Activated CD4-positive, CD25-positive, alpha-beta regulatory T cell treated with anti-CD3 and anti-CD28 coated beads, Interleukin-2, amount 50 U/mL, for 72 hours (primary cell): ENCODE results near the gene CACNB2.

Experiments used
- DNase-seq: peaks from one replicate; pipeline ENCODE4 v3.0.0; 2021

The CACNB2 gene

DNA sequence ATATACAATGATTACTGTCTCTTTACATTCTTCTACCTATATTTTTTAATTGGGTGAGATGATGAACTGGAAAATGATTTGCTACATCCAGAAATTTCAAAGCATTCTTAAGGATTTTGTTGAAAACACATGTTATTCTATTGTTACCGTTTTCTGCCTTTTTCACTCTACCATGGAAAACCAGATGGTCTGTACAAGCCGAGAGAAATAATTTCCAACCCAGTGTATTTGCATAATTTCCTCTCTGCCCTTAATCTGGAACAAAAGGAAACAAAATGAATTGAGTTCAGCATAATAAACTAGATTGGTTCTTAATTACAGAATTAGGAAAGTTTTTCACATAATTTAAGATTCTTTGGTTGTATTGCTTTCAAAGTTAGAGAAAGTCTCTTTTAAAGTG lies 211.2 kb downstream of the CACNB2 start:
- no peak for DNase-seq

DNA sequence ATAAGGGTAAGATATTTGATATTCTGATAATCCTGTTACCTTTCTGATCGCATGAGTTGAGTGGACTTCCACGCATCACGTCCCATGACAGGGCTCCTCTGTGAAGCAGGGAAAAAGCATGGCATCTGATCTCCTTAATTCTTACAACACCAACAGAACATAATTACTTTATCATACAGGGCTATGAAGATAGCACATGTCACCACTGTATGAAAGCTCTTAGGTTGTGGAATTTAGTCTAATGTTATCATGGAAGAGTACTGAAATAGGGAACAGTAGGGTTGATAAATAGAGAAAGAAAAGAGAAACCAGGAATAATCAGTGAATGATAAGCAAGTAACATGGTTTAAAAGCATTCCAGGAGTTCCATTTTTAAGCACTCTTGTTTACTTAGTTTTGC lies 212.0 kb downstream of the CACNB2 start:
- no peak for DNase-seq

DNA sequence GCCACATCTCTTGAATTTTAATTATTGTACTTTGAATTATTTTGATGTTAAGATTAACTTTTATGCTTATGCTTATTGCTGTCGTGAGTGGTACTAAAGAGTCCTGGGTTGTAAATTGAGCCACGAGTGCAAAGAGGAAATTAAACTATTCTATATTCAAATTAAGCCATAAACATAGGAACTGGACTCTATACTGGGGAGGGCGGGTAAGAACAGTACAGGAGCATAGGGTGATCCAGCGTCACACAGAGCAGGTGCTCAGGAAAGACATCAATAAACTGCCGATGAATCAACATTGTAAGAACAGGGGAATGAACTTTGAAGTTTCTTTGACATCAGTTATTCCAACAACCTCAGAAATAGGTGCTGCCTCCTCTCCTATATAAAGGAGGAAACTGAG lies 219.6 kb downstream of the CACNB2 start:
- no peak for DNase-seq

GRCh38 chr10:18362892-18363291 lies 222.7 kb downstream of the CACNB2 start:
- no peak for DNase-seq

DNA sequence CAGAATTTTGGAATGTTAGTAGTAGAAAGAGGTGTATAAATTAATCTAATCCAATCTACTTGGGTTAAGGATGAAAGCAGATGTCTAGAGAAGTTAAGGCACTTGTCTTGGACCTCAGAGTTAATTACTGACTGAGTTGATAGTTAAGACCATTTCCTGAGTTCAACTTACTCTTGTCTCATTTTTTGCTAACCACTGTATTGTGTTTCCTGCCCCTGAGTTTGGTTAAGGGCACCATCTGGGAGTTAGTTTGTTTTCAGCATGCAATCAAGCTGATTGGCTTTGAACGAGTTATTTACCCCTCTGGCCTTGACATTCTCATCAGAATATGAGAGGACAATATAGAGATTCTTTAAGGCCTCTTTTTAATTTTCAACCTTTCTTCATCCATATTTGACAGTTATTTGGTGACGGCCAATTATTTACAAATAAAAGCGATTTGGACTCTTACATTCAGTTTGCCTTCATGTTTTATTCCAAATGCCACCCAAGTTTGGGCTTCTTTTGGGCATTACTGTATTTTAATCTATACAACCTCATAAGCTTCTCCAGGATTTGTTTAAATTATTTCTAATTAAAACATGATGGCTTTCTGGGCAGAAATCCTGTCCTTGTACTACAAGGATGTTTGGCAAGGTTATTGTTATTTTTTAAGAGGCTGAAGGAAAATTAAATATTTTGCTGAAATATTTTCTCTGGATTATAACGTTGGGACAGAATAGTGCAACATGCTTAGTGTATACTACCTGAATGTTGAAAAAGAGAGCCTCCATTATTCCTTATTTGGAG lies 225.0 kb downstream of the CACNB2 start:
- DNase-seq = no peak

DNA sequence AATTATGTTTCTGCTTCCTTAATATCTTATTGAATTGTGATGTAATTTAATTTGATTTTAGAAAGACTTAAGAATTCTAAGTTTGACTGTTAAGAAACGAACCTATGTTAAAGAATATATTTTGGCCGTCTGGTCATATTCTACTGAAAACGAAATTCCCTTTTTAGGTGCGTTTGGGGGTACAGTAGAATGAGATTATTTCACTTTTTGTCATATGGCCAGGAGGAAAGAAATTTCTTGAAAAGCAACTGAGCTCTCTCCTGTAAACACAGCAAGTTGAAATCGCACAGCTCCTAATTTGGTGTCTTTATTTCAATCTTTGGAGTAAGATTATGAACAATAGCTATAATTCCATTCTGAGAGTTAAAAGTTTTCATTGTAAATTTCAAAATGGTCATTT lies 227.6 kb downstream of the CACNB2 start:
- no peak for DNase-seq

DNA sequence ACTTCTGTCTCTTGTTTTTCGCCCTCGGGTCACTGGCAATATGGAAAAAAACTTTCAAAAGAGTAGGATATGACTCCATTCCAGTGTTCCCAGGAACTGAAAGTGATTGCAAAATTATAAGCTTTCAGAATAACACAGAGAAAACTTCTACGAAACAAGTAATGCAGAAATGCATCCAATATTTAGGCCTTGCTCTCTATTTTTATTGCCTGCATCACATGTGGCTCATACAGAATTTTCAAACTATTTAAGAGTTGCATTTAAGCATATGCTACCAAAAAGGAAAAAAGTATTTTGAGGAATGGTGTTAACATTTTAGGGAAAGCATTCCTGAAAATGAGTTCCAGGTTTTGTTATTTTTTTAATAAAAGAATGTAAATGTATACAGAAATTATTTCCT lies 228.0 kb downstream of the CACNB2 start:
- no peak for DNase-seq

DNA sequence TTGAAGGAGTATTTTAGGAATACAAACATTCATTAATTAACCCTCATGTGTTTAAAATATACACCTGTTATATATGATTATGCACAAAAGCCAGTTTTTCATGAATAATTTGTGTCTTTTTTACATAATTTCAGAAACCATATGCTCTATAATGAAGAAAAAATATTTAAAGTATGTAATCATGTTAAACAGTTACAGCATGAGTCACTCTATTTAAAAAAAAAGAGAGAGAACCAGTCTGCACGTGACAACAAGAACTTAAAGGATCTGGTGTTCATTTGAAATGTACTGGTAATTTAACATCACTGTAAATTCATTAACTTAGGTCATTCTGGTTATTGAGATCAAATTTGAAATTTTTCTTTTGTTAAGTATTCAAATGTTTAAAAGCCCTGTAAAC lies 228.5 kb downstream of the CACNB2 start:
- no peak for DNase-seq

- DNase-seq = no peak
These were observed 229.7 kb downstream of the CACNB2 start for GRCh38 chr10:18369859-18370473.

DNA sequence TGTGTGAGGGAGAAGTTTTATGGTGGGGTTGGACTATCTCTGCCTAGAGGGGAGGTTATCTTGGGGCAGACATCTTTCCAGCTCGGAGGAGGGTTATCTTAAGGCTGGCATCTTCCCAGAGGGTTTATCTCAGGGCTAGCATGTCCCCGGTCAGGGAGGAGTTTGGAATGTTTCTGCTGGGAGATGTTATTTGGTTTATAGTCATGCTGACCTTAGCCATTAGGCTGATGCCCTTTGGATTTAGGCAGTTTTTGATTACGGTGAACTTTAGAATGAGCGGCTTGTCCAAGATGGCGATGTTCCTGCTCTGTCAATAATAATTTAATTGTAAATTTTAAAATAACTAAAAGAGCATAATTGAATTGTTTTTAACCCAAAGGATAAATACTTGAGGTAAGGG lies 236.4 kb downstream of the CACNB2 start:
- DNase-seq = no peak

DNA sequence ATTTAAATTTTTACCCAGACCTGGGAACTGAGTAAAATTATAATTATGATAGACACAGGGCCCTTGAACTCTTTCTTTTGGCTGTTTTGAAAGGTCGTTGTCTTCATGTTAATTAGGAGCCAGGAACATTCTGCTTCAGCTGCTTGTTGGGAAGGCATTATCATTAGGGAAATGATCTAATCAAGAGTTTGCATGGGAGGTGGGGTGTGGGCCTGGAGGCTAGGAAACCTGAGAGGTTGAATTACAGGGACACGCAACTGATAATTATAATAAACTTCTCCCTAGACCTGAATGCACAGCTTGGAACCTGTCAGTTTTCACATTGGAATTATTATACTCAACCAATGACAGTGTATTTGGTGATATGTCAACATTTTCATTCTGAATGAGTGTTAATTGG lies 237.7 kb downstream of the CACNB2 start:
- DNase-seq = no peak

DNA sequence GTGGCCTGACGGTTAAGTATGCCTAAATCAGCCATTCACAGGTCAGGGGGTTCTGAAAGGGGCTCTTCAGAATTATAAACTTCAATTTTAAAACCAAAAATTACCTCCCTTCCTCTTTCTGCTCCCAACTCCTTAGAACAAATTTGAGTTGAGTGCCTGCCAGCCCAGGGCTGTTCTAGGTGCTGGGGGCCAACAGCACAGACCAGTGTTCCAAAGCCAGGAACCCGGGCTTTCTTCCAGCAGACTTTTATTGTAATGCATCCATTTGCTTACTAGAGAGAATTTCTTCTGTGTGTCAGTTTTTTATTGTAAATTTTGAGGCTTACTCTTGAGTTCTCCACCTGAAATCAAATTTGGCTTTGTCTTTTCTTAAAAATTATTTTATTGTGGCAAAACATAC lies 238.5 kb downstream of the CACNB2 start:
- DNase-seq = no peak

DNA sequence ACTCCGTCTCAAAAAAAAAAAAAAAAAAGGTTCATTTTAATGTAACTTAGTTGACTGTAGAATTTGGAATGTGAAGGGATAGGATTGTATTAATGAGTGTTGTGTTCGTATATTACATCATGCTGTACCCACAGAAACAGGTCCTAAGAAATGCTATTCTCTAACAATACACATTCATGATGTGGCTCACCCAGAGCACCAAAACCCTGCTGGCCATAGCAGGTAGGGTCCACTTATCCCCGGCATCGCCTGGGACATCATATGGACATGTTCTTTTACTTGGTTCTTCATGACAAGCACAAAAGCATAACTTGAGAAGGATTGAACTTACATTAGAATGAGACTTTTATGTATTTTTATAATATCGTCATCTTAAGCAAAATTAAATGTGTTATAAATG lies 241.5 kb downstream of the CACNB2 start:
- DNase-seq = no peak

GRCh38 chr10:18397906-18398305 lies 257.7 kb downstream of the CACNB2 start:
- no peak for DNase-seq

DNA sequence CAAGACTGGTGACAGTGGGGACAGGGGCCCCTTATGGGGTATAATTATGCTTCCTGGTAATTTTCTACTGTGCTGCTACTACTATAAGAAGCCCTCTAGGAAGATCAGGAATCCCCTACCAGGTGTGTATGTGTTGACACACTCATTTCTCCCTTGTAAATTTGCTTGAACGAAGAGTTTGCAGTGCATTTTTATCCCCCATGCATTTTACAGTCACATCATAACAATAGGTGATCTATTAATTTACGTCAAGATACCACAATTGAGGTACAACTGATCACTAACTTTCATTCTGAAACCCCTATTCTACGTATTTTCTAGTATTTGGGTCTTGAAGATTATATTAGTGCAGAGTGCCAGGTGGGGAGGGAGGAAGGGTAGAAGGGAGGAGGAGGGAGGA lies 258.9 kb downstream of the CACNB2 start:
- no peak for DNase-seq

DNA sequence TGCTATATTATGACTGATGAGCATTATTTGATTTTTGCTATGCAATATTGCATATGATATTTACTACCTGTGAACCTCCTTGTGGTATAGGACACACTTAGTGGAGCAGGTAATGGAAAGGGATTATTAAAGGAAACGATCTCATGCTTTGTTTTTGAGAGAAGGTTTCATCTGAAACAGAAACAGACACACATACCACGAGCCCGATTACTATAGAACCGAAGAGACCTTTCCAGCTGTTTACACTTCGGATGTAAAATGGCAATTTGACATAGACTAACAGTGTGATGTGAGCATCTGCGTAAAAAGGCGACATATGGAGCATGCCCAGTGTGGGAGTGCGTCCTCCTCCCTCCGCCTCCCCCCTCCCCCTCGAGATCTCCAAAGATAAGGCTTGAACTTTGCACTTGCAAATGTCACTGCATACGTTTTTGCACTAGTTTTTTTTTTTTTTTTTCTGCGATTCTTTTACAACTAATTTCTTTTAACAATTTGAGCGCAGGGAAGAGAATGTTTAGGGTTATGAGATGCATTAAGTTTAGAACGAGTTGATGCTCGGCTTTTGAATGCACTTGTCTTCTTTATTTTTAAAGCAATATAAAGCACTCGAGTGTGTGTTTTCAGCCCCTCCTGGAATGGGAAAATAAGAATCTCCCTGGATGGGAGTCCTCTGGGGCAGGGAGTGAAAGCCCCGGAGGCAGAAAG lies 260.1 kb downstream of the CACNB2 start:
- DNase-seq = no peak

DNA sequence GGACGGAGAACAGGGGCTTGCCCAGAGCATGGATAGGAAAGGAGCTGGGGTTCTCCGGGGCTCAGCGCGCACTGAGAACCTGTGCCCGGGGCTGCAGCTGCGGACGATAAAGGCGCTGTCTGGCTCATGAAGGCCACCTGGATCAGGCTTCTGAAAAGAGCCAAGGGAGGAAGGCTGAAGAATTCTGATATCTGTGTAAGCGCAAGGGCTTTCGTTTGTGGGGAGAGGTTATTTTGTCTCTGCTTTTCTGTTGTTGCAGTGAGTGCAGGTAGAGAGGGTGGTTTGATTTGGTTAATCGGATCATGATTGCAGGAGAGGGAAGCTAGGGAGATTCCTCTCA lies 260.7 kb downstream of the CACNB2 start:
- no peak for DNase-seq

DNA sequence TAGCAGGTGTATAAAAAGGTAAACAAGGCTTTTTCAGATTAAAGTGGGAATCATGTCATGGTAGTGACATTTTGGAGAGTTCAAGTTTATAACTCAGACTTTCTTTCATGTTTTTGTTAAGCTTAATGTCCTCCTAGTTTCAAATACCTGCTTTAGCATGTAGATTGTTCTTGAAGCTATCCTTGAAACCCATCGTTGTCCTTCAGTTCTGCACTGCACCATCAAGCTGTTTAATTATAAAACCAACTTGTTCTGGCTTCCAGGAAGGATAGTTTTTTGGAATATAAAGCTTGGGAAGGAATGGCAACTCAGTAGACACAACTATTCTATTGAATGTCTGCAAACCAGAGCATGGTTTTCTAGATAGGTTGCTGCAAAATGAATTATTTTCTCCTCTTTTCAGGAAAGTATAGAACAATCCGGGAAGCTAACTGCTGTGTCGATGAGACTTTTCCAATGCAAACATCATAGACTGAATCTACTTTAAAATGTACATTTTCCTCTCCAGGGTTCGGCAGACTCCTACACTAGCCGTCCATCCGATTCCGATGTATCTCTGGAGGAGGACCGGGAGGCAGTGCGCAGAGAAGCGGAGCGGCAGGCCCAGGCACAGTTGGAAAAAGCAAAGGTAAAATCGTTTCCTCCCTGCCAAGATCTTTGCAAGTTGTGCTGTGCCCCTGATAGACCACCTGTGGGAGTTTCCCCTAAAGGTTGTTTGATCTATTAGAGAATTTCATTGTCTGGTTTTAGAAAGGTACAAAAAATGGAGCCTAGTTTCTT lies 261.4 kb downstream of the CACNB2 start:
- DNase-seq = no peak

- DNase-seq = no peak
These were observed 262.6 kb downstream of the CACNB2 start for GRCh38 chr10:18402853-18403252.

GRCh38 chr10:18404530-18404929 lies 264.3 kb downstream of the CACNB2 start:
- no peak for DNase-seq

- no peak for DNase-seq
These were observed 265.9 kb downstream of the CACNB2 start for GRCh38 chr10:18406136-18406535.

DNA sequence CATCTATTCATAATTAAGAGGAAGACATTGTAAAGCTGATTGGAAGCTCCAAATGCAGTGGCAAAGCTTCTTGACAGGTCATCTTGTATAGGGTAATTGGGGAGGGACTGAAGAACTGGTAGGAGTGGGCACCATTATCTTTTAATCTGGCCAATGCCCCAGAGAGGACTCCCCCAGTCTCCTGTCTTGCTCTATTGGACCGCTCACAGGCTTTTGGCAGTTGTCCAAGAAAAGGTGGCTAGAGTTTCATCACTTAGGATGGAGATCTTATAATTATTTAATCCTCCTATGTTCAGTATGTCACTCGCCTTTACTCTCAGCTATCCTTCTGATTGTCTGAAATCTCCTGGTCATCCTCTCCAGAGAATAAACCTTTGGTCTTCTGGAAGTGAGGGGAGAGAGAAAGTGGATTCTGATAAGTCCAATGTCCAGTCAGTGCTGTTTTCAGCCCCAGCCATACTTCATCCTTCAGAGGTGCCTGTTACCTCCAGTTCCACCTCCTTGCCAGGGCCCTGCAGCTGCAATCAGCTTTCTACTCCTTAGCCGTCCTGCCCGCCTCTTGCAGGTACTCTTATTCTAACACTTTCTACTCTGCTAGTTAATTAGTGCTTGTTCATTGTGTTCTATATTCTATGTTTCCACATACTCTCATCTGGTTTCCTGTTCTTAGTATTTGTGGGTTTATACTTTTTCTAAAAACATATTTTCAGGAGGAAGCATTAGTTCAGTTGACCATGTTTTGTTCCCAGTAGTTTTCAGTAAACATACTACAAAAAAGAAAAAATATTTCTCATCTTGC lies 269.6 kb downstream of the CACNB2 start:
- DNase-seq = no peak

GRCh38 chr10:18414061-18414460 lies 273.8 kb downstream of the CACNB2 start:
- DNase-seq = no peak
